Ovary (tissue), 9 donors: ENCODE results near the gene PLEKHB2. TPM values are rescaled to one million over a fixed set of nuclear protein-coding genes. Genes with fewer than 3 reads are reported as not detected.

ENCODE experiments used
- DNase-seq, 5 donors: peaks; one replicate each; pipeline ENCODE4 v3.0.0-alpha.2; 2019 to 2020
- H3K27ac ChIP-seq, 2 donors: fragments of 200-600 bp; one replicate each; pipeline versions ENCODE4 v1.5.1 to v1.8.0; 2019 to 2022
- H3K27me3 ChIP-seq: fragments of 200-600 bp; one replicate; pipeline ENCODE4 v1.8.0; 2022
- H3K36me3 ChIP-seq: fragments of 200-600 bp; sonication (generic); one replicate; pipeline ENCODE4 v1.5.1; 2019
- H3K4me1 ChIP-seq: one replicate; pipeline ENCODE4 v1.8.1; 2013; ENCODE audit warnings: mild to moderate bottlenecking, moderate library complexity; ENCODE audit not compliant: insufficient read depth
- H3K4me3 ChIP-seq: fragments of 200-600 bp; sonication (generic); one replicate; pipeline ENCODE4 v1.5.1; 2017
- H3K9me3 ChIP-seq, 2 donors: fragments of 200-600 bp in 1 of 2; sonication (generic) in 1 of 2; one replicate each; pipeline versions ENCODE4 v1.5.1 to v1.8.1; 2013 to 2019; ENCODE audit warnings: mild to moderate bottlenecking in 1 of 2, moderate library complexity in 1 of 2
- CTCF ChIP-seq, 3 donors: fragments of 450-650 bp in 2 of 3; fragments of 200-600 bp in 1 of 3; IDR thresholded peaks; one replicate each; pipeline versions ENCODE4 v1.5.1 to v1.8.0; 2016 to 2022; ENCODE audit warnings: antibody characterized with exemption in 3 of 3, mild to moderate bottlenecking in 1 of 3
- EP300 ChIP-seq: sonication (generic); formaldehyde crosslinking; IDR thresholded peaks from one replicate; pipeline ENCODE4 v1.6.1; 2017; ENCODE audit warnings: antibody characterized with exemption
- POLR2A ChIP-seq: fragments of 450-650 bp; IDR thresholded peaks from one replicate; pipeline ENCODE4 v1.6.1; 2017; ENCODE audit warnings: antibody characterized with exemption, mild to moderate bottlenecking, moderate library complexity
- WGBS, 3 donors: extraction: QIAGEN DNeasy Blood & Tissue Kit in 1 of 3; methylation state at CpG; one replicate each; pipeline versions ENCODE4 v1.1.5 to v1.1.7; 2013 to 2017; 5-methylcytosine and 5-hydroxymethylcytosine counted together
- intact Hi-C, 4 donors: fragments of 100-400 bp; cut with DNase I; formaldehyde crosslinking; loops; one replicate each; pipeline versions ENCODE4 v1.11.0 to v1.15.1; 2022 to 2023
- polyA plus RNA-seq, 2 donors: library from polyadenylated mRNA; stranded (reverse); fragments of 200-250 nt in 1 of 2; fragments of 350-450 nt in 1 of 2; fragmentation: Illumina TruSeq in 1 of 2; extraction: RNeasy Lipid Tissue Mini Kit (QIAGEN cat#74804) in 1 of 2; gene quantifications; one replicate each; pipeline ENCODE4 v1.2.3, GENCODE V29; 2013 to 2014
- total RNA-seq, 7 donors: library from RNA; depleted of rRNA in 2 of 7; stranded (reverse); fragments of >200 nt in 2 of 7; fragmentation: NEBNext Ultra II Directional in 3 of 7; extraction: Animal tissue kit (Norgen Biotek cat#: 25700) in 3 of 7; gene quantifications; one replicate each; pipeline versions ENCODE4 v1.1.0 to v1.2.4, GENCODE V29; 2016 to 2023
- donor health status: DM: no; HTN: no; CAD: no; lungs with moderate emphysema.
- donor health status: DM: no; HTN: no; CAD: no.
- donor health status: Bipolar disorder and iron deficiency.
- donor health status: DM: yes; HTN: yes; CAD: no.
- donor health status: DM: no; HTN: no; CAD: no.
- donor health status: DM: yes; HTN: yes; CAD: no.

Gene PLEKHB2
- total and polyA plus RNA-seq, 9 donors = 9.8 to 53.2 (median 23.4) TPM

- no peak for DNase-seq
- Histone ChIP-seq H3K4me3 (no peak overlapping the region), H3K27ac (no peak overlapping the region), H3K4me1 (no peaks in the 10 kb centered on the region), H3K27me3 (no peaks in the 10 kb centered on the region), H3K36me3 (no peaks in the 10 kb centered on the region), H3K9me3 (no peaks in the 10 kb centered on the region)
- intact Hi-C loops = no loop called here
- WGBS, 3 donors = 94 to 98% (median 97%) methylated on average over 2 of the region's 2 CpGs
- TF ChIP-seq CTCF (IDR thresholded peaks at IDR 0.05) = no peak
- no peak for TF ChIP-seq POLR2A
- no peak for TF ChIP-seq EP300
These were observed 35.4 kb downstream of the PLEKHB2 start for GRCh38 chr2:131140581-131140980.

GRCh38 chr2:131142849-131143248, 37.7 kb downstream of the PLEKHB2 start:
- Histone ChIP-seq H3K4me1 (no peaks in the 10 kb centered on the region), H3K36me3 (no peaks in the 10 kb centered on the region), H3K9me3 (no peaks in the 10 kb centered on the region), H3K27me3 (no peaks in the 10 kb centered on the region), H3K4me3 (no peak overlapping the region), H3K27ac (no peak overlapping the region)
- DNase-seq = no peak
- TF ChIP-seq POLR2A (no peak), EP300 (no peak)
- 96 to 99% (median 96%) methylated on average over 5 of the region's 5 CpGs for WGBS, 3 donors
- intact Hi-C loops = no loop called here

GRCh38 chr2:131143803-131144202, 38.7 kb downstream of the PLEKHB2 start:
- intact Hi-C loops = no loop called here
- Histone ChIP-seq H3K4me3 (no peak overlapping the region), H3K27me3 (no peaks in the 10 kb centered on the region), H3K9me3 (no peaks in the 10 kb centered on the region), H3K36me3 (no peaks in the 10 kb centered on the region), H3K27ac (no peak overlapping the region), H3K4me1 (no peaks in the 10 kb centered on the region)
- TF ChIP-seq CTCF (IDR thresholded peaks at IDR 0.05) = no peak
- TF ChIP-seq POLR2A = no peak
- TF ChIP-seq EP300 = no peak
- WGBS, 3 donors = 88 to 90% (median 88%) methylated on average over 6 of the region's 6 CpGs
- DNase-seq = no peak

GRCh38 chr2:131145040-131145439, 39.9 kb downstream of the PLEKHB2 start:
- H3K9me3 ChIP-seq = no peaks in the 10 kb centered on the region

More at GRCh38 chr2:131145040-131145439, 39.9 kb downstream of the PLEKHB2 start:
- no peak overlapping the region for H3K4me3 ChIP-seq
- DNase-seq = no peak
- intact Hi-C loops = no loop called here
- no peaks in the 10 kb centered on the region for H3K36me3 ChIP-seq
- 93 to 95% (median 94%) methylated on average over 2 of the region's 2 CpGs for WGBS, 3 donors
- TF ChIP-seq CTCF (IDR thresholded peaks at IDR 0.05) (no peak), EP300 (no peak), POLR2A (no peak)
- no peaks in the 10 kb centered on the region for H3K27me3 ChIP-seq
- no peaks in the 10 kb centered on the region for H3K4me1 ChIP-seq
- H3K27ac ChIP-seq = no peak overlapping the region
